Suprapubic skin (tissue), 2 donors: ENCODE data around the gene SPATS2L.

ENCODE experiments used
- EP300 ChIP-seq: sonication (generic); formaldehyde crosslinking; IDR thresholded peaks from one replicate; pipeline ENCODE4 v1.6.1; 2017; ENCODE audit warnings: antibody characterized with exemption
- POLR2A ChIP-seq, 2 donors: fragments of 450-650 bp; IDR thresholded peaks; one replicate each; pipeline ENCODE4 v1.6.1; 2017; ENCODE audit warnings: antibody characterized with exemption in 2 of 2, mild to moderate bottlenecking in 2 of 2, moderate library complexity in 2 of 2

DNA sequence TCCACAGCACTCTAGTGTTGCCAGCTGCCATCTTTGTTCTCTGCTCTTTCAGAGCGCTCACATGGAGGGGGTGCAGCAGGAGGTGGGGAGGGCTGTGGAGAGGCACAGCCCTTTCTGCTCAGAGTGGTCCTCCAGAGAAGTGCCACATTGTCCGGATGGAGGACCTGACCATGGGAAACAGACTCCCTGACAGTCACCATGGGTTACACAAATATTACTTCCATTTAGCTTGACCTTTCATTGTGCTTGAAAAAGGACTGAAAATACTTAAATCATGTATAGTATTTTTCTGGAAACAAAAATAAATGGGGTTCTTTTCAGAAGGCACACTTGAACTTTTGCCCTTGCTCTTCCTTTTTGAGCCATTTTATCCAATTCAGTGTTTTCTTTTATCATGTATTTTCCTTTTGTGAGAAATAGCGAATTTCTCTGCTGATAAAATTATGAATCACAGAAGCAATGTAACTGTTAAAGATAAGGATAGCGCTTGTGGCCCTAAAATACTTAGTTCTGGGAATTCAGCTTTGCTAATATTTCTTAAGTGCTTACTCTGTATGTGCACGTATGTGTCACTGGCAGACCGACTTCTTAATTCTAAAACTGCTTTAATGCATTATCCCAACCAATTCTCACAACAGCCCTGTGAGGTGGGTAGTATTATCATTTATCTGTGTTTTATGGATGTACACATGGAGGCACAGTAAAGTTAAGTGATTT, 34.2 kb downstream of the SPATS2L start:
- no peak for TF ChIP-seq POLR2A (IDR thresholded peaks at IDR 0.05)
- TF ChIP-seq EP300 = no peak
